Right kidney (tissue), 1 donor: Measurements from ENCODE around the gene NBEAL2.
"Not testable (repeated sequence)": the region's sequence is repeated elsewhere in the genome, so short reads cannot be mapped to it uniquely, and the experiment has no call there.

Experiments
- DNase-seq: peaks from one replicate; pipeline ENCODE4 v3.0.0-alpha.2; 2016

NBEAL2 gene

GRCh38 chr3:47012342-47013230 lies 33.1 kb downstream of the NBEAL2 start:
- DNase-seq, result no peak

GRCh38 chr3:47013231-47013630 lies 33.8 kb downstream of the NBEAL2 start:
- no peak for DNase-seq

- DNase-seq, result no peak
Measured at GRCh38 chr3:47014036-47014435, 34.6 kb downstream of the NBEAL2 start.

- DNase-seq, result no peak
Measured at GRCh38 chr3:47015151-47015550, 35.7 kb downstream of the NBEAL2 start.

GRCh38 chr3:47016086-47016933 lies 36.8 kb downstream of the NBEAL2 start:
- DNase-seq, result no peak

GRCh38 chr3:47016934-47017435 lies 37.5 kb downstream of the NBEAL2 start:
- DNase-seq, result no peak

GRCh38 chr3:47017504-47018268 lies 38.2 kb downstream of the NBEAL2 start:
- DNase-seq, result no peak

GRCh38 chr3:47018269-47018611 lies 38.8 kb downstream of the NBEAL2 start:
- DNase-seq, result no peak

GRCh38 chr3:47019201-47019600 lies 39.7 kb downstream of the NBEAL2 start:
- DNase-seq, result no peak

- DNase-seq, result no peak
Measured at GRCh38 chr3:47020311-47020710, 40.8 kb downstream of the NBEAL2 start.

GRCh38 chr3:47022641-47023071 lies 43.2 kb downstream of the NBEAL2 start:
- DNase-seq, result no peak

GRCh38 chr3:47024932-47025331 lies 45.5 kb downstream of the NBEAL2 start:
- no peak for DNase-seq

GRCh38 chr3:47026432-47026831 lies 47.0 kb downstream of the NBEAL2 start:
- DNase-seq, result not testable (repeated sequence)

GRCh38 chr3:47028146-47028545 lies 48.7 kb downstream of the NBEAL2 start:
- DNase-seq, result no peak

GRCh38 chr3:47028667-47029066 lies 49.2 kb downstream of the NBEAL2 start:
- no peak for DNase-seq

- not testable (repeated sequence) for DNase-seq
Measured at GRCh38 chr3:47031041-47031440, 51.6 kb downstream of the NBEAL2 start.

- DNase-seq, result no peak
Measured at GRCh38 chr3:47034868-47035489, 55.5 kb downstream of the NBEAL2 start.

- no peak for DNase-seq
Measured at GRCh38 chr3:47035645-47036044, 56.2 kb downstream of the NBEAL2 start.

- DNase-seq, result no peak
Measured at GRCh38 chr3:47036145-47036544, 56.7 kb downstream of the NBEAL2 start.

- DNase-seq, result not testable (repeated sequence)
Measured at GRCh38 chr3:47037302-47037701, 57.8 kb downstream of the NBEAL2 start.

- no peak for DNase-seq
Measured at GRCh38 chr3:47041114-47041513, 61.6 kb downstream of the NBEAL2 start.

- no peak for DNase-seq
Measured at GRCh38 chr3:47042231-47042791, 62.8 kb downstream of the NBEAL2 start.
